Stomach smooth muscle (tissue), 2 donors: ENCODE measurements around the gene PNLIPRP2.
A peak's percentile ranks its signal among the peaks of the same experiment; 100 is the strongest.

Source experiments
- H3K27ac ChIP-seq: one replicate; pipeline ENCODE4 v1.7.0; 2013; ENCODE audit warnings: mild to moderate bottlenecking, low read length, inconsistent platforms
- H3K27me3 ChIP-seq, 2 donors: one replicate each; pipeline ENCODE4 v1.7.0; 2013; ENCODE audit warnings: low read length in 2 of 2; ENCODE audit not compliant: insufficient read depth in 2 of 2, control insufficient read depth in 1 of 2
- H3K36me3 ChIP-seq, 2 donors: one replicate each; pipeline ENCODE4 v1.7.0; 2013; ENCODE audit warnings: low read length in 2 of 2; ENCODE audit not compliant: control insufficient read depth in 2 of 2, insufficient read depth in 2 of 2
- H3K4me1 ChIP-seq: one replicate; pipeline ENCODE4 v1.7.0; 2013; ENCODE audit warnings: low read length; ENCODE audit not compliant: control insufficient read depth, insufficient read depth
- H3K4me3 ChIP-seq, 2 donors: one replicate each; pipeline ENCODE4 v1.7.0; 2013; ENCODE audit warnings: low read length in 2 of 2
- H3K9ac ChIP-seq, 2 donors: one replicate each; pipeline ENCODE4 v1.7.0; 2013; ENCODE audit warnings: low read length in 2 of 2, mild to moderate bottlenecking in 1 of 2
- H3K9me3 ChIP-seq, 2 donors: one replicate each; pipeline ENCODE4 v1.7.0; 2013; ENCODE audit warnings: low read length in 2 of 2; ENCODE audit not compliant: control insufficient read depth in 2 of 2
- donor health status: healthy.
- donor health status: Pancreatic carcinoma.

PNLIPRP2 gene

DNA sequence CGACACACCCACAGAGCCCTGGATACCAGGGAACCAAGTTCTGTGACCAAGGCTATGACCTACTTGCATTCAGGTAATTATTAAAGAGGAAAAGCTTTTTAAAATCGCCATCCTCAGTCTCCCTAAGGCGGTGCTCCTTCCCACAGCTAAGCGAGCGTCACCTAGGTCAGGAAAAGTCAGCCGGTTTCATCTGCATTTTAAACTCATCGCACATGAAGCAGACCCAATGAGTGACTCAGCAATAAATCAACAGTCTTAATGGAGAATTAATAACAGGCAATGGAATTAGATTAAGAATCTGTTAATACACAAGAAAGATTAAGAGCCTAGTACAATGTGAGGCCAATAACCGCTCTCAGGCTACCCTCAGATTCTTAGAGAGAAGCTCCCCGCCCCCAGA lies 62.4 kb downstream of the PNLIPRP2 start:
- no peaks in the 10 kb centered on the region for H3K9me3 ChIP-seq
- peaks cover 0 to 9% of the 10 kb centered on the region in 2 donors for H3K36me3 ChIP-seq
- no peaks in the 10 kb centered on the region for H3K27me3 ChIP-seq
- no peak overlapping the region for H3K4me3 ChIP-seq
- no peak overlapping the region for H3K27ac ChIP-seq
- no peak overlapping the region for H3K9ac ChIP-seq
- H3K4me1 ChIP-seq, result peaks cover 7% of the 10 kb centered on the region

DNA sequence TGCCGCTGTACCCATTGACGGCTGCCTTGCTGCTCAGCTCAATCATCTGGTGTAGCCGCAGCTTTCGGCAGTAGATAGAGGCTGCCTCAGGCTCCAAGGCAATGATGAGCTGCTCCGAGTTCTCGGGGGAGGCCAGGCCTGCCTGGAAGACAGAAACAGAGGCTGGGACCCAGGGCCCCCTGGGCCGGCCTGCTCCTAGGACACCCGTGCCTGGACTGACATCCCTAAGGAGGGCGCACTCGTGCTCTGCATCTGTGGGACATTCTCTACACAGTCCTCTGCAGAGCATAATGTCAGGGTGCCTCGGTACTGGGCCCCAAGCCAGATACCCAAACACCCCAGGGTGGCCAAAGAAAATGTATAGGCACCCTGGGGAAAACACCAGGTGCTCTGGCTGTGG lies 63.1 kb downstream of the PNLIPRP2 start:
- H3K4me1 ChIP-seq, result peaks cover 12% of the 10 kb centered on the region
- no peak overlapping the region for H3K9ac ChIP-seq
- H3K4me3 ChIP-seq, result no peak overlapping the region
- no peak overlapping the region for H3K27ac ChIP-seq
- H3K9me3 ChIP-seq, result no peaks in the 10 kb centered on the region
- H3K36me3 ChIP-seq, result peaks cover 0 to 9% of the 10 kb centered on the region in 2 donors
- no peaks in the 10 kb centered on the region for H3K27me3 ChIP-seq

GRCh38 chr10:116684781-116685180 lies 64.0 kb downstream of the PNLIPRP2 start:
- H3K36me3 ChIP-seq, result peaks cover 0 to 5% of the 10 kb centered on the region in 2 donors
- peaks cover 17% of the 10 kb centered on the region for H3K4me1 ChIP-seq
- H3K9me3 ChIP-seq, result no peaks in the 10 kb centered on the region
- no peaks in the 10 kb centered on the region for H3K27me3 ChIP-seq
- no peak overlapping the region for H3K4me3 ChIP-seq
- no peak overlapping the region for H3K9ac ChIP-seq
- H3K27ac ChIP-seq, result no peak overlapping the region

DNA sequence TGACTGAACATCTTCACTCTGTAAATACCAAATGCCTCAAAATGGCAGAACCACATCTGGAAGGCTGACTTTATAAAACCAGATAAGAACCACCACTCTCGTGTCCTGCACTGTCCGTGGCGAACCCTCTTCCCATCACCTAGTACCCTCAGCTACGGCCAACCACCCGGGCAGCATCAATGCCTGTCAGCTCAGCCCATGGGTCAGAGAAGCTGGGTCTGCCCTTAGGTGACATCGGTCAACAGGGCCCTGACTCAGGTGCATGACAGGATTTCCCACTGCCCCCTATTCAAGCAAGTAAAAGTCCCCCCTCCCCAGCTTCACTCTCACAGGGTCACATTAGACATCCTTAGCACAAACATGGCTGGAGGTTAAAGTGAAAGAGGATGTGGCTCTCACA lies 65.1 kb downstream of the PNLIPRP2 start:
- Histone ChIP-seq H3K27ac (no peak overlapping the region), H3K9me3 (no peaks in the 10 kb centered on the region), H3K27me3 (no peaks in the 10 kb centered on the region), H3K4me1 (peaks cover 26% of the 10 kb centered on the region), H3K9ac (no peak overlapping the region), H3K4me3 (no peak overlapping the region), H3K36me3 (peaks cover 0 to 5% of the 10 kb centered on the region in 2 donors)

- no peak overlapping the region for H3K9ac ChIP-seq
- no peaks in the 10 kb centered on the region for H3K27me3 ChIP-seq
- H3K36me3 ChIP-seq, result peaks cover 0 to 1% of the 10 kb centered on the region in 2 donors
- no peaks in the 10 kb centered on the region for H3K9me3 ChIP-seq
- peaks cover 34% of the 10 kb centered on the region for H3K4me1 ChIP-seq
- no peak overlapping the region for H3K27ac ChIP-seq
- no peak overlapping the region for H3K4me3 ChIP-seq
Observed at GRCh38 chr10:116686632-116687031, 65.9 kb downstream of the PNLIPRP2 start.

DNA sequence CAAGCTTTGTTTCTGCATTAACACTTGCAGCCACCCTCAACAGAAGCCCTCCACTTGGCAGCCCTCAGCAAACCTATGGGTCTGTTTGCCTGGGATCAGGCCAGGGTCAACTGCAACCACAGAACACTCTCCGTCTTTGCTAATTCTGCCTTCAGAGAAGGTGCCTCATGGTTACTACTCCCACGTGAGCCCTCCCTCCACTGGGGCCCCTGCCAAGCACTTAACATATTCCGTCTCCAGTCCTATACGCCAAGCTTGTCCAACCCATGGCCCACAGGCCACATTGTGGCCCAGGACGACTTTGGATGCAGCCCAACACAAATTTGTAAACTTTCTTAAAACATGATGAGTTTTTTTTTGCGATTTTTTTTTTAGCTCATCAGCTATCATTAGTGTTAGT lies 66.9 kb downstream of the PNLIPRP2 start:
- peaks cover 35% of the 10 kb centered on the region for H3K4me1 ChIP-seq
- no peak overlapping the region for H3K27ac ChIP-seq
- no peaks in the 10 kb centered on the region for H3K9me3 ChIP-seq
- H3K27me3 ChIP-seq, result no peaks in the 10 kb centered on the region
- peaks cover 0 to 2% of the 10 kb centered on the region in 2 donors for H3K36me3 ChIP-seq
- H3K9ac ChIP-seq, result no peak overlapping the region
- no peak overlapping the region for H3K4me3 ChIP-seq

- H3K4me1 ChIP-seq, result peaks cover 35% of the 10 kb centered on the region
- H3K9me3 ChIP-seq, result no peaks in the 10 kb centered on the region
- H3K9ac ChIP-seq, result no peak overlapping the region
- H3K4me3 ChIP-seq, result peak overlapping the region in 1 of 2 donors; percentile 35
- H3K27ac ChIP-seq, result peak overlapping the region; percentile 18
- no peaks in the 10 kb centered on the region for H3K27me3 ChIP-seq
- H3K36me3 ChIP-seq, result peaks cover 0 to 4% of the 10 kb centered on the region in 2 donors
Observed at GRCh38 chr10:116688241-116688711, 67.5 kb downstream of the PNLIPRP2 start.

GRCh38 chr10:116688741-116689495 lies 68.2 kb downstream of the PNLIPRP2 start:
- Histone ChIP-seq H3K27me3 (no peaks in the 10 kb centered on the region), H3K4me3 (peak overlapping the region in 1 of 2 donors; percentile 35), H3K4me1 (peaks cover 35% of the 10 kb centered on the region), H3K9ac (no peak overlapping the region), H3K27ac (peak overlapping the region; percentile 18), H3K9me3 (no peaks in the 10 kb centered on the region), H3K36me3 (peaks cover 0 to 4% of the 10 kb centered on the region in 2 donors)

- H3K9ac ChIP-seq, result no peak overlapping the region
- peaks cover 36% of the 10 kb centered on the region for H3K4me1 ChIP-seq
- no peak overlapping the region for H3K27ac ChIP-seq
- no peak overlapping the region for H3K4me3 ChIP-seq
- peaks cover 0 to 4% of the 10 kb centered on the region in 2 donors for H3K36me3 ChIP-seq
- H3K9me3 ChIP-seq, result no peaks in the 10 kb centered on the region
- H3K27me3 ChIP-seq, result no peaks in the 10 kb centered on the region
Observed at GRCh38 chr10:116689744-116690143, 69.0 kb downstream of the PNLIPRP2 start.

- Histone ChIP-seq H3K9ac (no peak overlapping the region), H3K27me3 (no peaks in the 10 kb centered on the region), H3K36me3 (peaks cover 0 to 4% of the 10 kb centered on the region in 2 donors), H3K9me3 (no peaks in the 10 kb centered on the region), H3K4me1 (peaks cover 39% of the 10 kb centered on the region), H3K4me3 (no peak overlapping the region), H3K27ac (no peak overlapping the region)
Observed at GRCh38 chr10:116690356-116691322, 69.9 kb downstream of the PNLIPRP2 start.
